ENCODE data around the gene EPHB4.
"Not testable (repeated sequence)": the region's sequence is repeated elsewhere in the genome, so short reads cannot be mapped to it uniquely, and the experiment has no call there.

Gene EPHB4

DNA sequence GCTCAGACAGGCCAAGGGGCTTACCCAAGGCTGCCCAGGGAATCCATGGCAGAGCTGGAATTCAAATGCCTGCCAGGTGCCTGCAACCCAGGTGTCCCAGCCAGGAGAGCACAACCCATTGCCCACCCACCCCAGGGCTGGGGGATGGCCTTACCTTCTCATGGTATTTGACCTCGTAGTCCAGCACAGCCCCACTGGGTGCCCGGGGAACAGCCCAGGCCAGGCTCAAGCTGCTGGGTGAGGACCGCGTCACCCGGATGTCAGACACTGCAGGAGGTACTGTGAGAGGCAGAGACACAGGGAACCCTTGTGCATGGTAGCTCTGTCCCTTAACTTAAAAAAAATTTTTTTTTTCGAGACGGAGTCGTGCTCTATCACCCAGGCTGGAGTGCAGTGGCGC lies 9.0 kb downstream of the EPHB4 start:
- DNase-seq = no peak

DNA sequence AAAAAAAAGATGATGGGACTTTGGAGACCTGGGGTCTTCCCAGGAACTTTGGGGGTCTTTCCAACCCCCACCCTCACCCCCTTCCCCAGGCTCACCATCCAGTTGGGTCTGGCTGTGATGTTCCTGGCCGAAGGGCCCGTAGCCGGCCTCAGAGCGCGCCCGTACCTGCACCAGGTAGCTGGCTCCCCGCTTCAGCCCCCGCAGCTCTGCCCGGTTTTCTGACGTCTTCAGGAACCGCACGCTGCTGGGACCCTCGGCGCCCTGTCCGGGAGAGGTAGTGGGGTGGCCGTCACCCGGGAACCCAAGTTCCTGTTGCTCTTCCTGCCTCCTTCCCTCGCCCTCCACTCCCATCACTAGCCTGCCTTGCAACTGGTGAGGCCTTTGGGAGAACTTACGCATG lies 10.2 kb downstream of the EPHB4 start:
- Mint-ChIP-seq H3K27ac (no peak overlapping the region), H3K9me3 (no peaks in the 10 kb centered on the region), H3K27me3 (no peaks in the 10 kb centered on the region), H3K4me3 (no peak overlapping the region), H3K4me1 (no peaks in the 10 kb centered on the region), H3K36me3 (ENCODE audit: low read depth) (no peaks in the 10 kb centered on the region)
- DNase-seq = no peak
- ATAC-seq = no peak

More for the DNA sequence above, 9.0 kb downstream of the EPHB4 start:
- H3K4me3 Mint-ChIP-seq = no peak overlapping the region
- H3K9me3 Mint-ChIP-seq = no peaks in the 10 kb centered on the region
- H3K36me3 Mint-ChIP-seq (ENCODE audit: low read depth) = no peaks in the 10 kb centered on the region
- no peak for ATAC-seq
- H3K27ac Mint-ChIP-seq = no peak overlapping the region
- no peaks in the 10 kb centered on the region for H3K4me1 Mint-ChIP-seq
- no peaks in the 10 kb centered on the region for H3K27me3 Mint-ChIP-seq

- H3K27me3 Mint-ChIP-seq; DNase-seq; H3K36me3 Mint-ChIP-seq (ENCODE audit: low read depth); ATAC-seq; H3K4me1 Mint-ChIP-seq; H3K4me3 Mint-ChIP-seq; H3K27ac Mint-ChIP-seq; H3K9me3 Mint-ChIP-seq: not testable (repeated sequence)
Observed at GRCh38 chr7:100816515-100816914, 10.8 kb downstream of the EPHB4 start.

GRCh38 chr7:100812729-100813128 lies 14.6 kb downstream of the EPHB4 start:
- Mint-ChIP-seq H3K27ac (no peak overlapping the region), H3K4me1 (no peaks in the 10 kb centered on the region), H3K36me3 (ENCODE audit: low read depth) (no peaks in the 10 kb centered on the region), H3K27me3 (no peaks in the 10 kb centered on the region), H3K9me3 (no peaks in the 10 kb centered on the region), H3K4me3 (no peak overlapping the region)
- ATAC-seq (no peak), DNase-seq (no peak)

GRCh38 chr7:100811480-100811879 lies 15.8 kb downstream of the EPHB4 start:
- Mint-ChIP-seq H3K27me3 (no peaks in the 10 kb centered on the region), H3K9me3 (no peaks in the 10 kb centered on the region), H3K27ac (no peak overlapping the region), H3K36me3 (ENCODE audit: low read depth) (no peaks in the 10 kb centered on the region), H3K4me1 (no peaks in the 10 kb centered on the region), H3K4me3 (no peak overlapping the region)
- ATAC-seq (no peak), DNase-seq (no peak)

DNA sequence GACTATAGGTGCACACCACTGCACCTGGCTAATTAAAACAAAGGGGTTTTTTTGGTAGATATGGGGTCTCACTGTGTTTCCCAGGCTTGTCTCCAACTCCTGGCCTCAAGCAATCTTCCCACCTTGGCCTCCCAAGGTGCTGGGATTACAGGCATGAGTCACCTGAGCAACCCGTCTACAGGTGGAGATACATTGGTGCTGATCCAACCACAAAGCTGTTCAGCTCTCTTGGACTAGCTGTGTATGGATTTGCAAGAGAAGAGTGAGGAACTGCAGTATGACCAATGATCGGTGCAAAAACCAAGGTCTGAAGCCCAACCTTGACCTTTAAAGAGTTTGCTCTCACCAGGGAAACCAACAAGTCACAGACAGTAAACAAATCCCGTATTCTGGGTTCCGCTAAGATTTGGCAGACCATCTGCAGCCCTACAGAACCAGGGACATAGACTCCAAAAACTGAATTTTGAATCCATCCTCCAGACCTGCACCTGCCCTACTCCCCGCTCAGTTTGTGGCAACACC lies 18.9 kb downstream of the EPHB4 start:
- DNase-seq (no peak), ATAC-seq (no peak)
- peaks cover 4% of the 10 kb centered on the region for H3K4me1 Mint-ChIP-seq
- no peak overlapping the region for H3K4me3 Mint-ChIP-seq
- H3K36me3 Mint-ChIP-seq (ENCODE audit: low read depth) = no peaks in the 10 kb centered on the region
- no peaks in the 10 kb centered on the region for H3K27me3 Mint-ChIP-seq
- no peaks in the 10 kb centered on the region for H3K9me3 Mint-ChIP-seq
- H3K27ac Mint-ChIP-seq = no peak overlapping the region

DNA sequence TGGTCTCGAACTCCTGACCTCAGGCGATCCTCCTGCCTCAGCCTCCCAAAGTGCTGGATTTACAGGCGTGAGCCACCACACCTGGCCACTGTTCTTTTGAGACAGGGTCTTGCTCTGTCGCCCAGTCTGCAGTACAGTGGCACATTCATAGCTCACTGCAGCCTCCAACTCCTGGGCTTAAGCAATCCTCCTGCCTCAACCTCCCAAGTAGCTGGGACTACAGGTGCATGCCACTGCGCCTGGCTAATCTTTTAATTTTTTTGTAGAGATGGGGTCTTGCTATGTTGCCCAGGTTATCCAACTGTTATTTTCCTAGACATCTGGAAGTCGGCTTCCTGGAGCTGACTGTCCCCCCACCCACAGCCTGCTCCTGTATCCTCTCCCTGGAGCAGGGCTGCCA lies 20.4 kb downstream of the EPHB4 start:
- H3K4me3 Mint-ChIP-seq = not testable (repeated sequence)

DNA sequence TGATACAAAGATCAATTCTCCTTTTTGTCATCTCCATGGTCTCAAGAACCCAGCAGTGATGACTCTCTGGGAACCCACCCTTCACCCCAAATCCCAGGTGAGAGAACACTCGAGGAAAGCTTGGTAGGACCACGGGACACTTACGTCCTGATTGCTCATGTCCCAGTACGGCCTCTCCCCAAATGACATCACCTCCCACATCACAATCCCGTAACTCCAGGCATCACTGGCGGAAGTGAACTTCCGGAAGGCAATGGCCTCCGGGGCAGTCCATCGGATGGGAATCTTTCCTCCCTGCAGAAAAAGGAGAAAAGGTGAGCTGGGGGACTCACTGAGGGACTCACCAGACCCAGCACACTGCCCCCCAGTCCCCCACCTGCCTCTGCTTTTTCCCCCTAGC lies 21.0 kb downstream of the EPHB4 start:
- no peaks in the 10 kb centered on the region for H3K27me3 Mint-ChIP-seq
- H3K36me3 Mint-ChIP-seq (ENCODE audit: low read depth) = no peaks in the 10 kb centered on the region
- H3K27ac Mint-ChIP-seq = no peak overlapping the region
- DNase-seq (no peak), ATAC-seq (no peak)
- H3K4me3 Mint-ChIP-seq = no peak overlapping the region
- H3K9me3 Mint-ChIP-seq = no peaks in the 10 kb centered on the region
- peaks cover 6% of the 10 kb centered on the region for H3K4me1 Mint-ChIP-seq

More for the DNA sequence above, 20.4 kb downstream of the EPHB4 start:
- ATAC-seq; H3K27ac Mint-ChIP-seq; DNase-seq; H3K9me3 Mint-ChIP-seq; H3K27me3 Mint-ChIP-seq; H3K4me1 Mint-ChIP-seq; H3K36me3 Mint-ChIP-seq (ENCODE audit: low read depth): not testable (repeated sequence)

GRCh38 chr7:100804681-100805431 lies 22.5 kb downstream of the EPHB4 start:
- no peaks in the 10 kb centered on the region for H3K36me3 Mint-ChIP-seq (ENCODE audit: low read depth)
- H3K27me3 Mint-ChIP-seq = peaks cover 2% of the 10 kb centered on the region
- H3K4me3 Mint-ChIP-seq = no peak overlapping the region
- DNase-seq (no peak), ATAC-seq (no peak)
- no peak overlapping the region for H3K27ac Mint-ChIP-seq
- no peaks in the 10 kb centered on the region for H3K9me3 Mint-ChIP-seq
- H3K4me1 Mint-ChIP-seq = peaks cover 6% of the 10 kb centered on the region

DNA sequence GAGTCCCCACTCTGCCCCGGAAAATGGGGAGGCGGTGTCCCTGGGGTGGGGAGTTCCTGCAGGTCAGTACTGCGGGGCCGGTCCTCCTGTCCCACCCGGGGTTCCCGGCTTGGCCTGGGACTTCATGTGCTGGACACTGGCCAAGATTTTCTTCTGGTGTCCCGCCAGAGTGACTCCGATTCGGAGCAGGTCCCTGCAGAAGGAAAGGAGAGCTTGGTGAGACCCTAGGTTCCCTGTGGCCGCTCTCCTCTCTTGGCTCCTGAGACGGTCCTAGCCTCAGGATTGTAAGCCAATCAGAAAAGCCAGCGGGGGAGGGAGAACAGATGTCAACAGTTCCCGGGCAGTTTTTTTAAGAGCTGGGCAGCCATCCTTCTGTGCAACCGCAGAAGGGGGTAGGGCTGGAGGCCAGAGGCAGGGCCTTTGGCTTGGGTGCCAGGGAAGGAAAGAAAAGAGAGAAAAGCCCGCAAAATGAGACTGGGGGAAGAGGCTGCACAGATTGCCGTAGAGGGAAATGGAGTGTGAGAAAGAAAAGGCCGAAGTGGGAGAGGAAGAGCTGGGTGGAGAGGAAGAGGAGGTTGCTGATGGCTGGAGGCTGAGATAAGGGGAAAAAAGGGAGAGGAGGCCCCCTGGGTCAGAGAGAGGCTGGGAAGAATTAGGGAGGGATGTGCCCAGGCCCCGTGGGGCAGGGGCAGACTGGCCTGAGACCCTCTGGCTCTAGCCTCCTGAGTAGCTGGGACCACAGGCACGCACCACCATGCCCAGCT lies 23.7 kb downstream of the EPHB4 start:
- H3K27ac Mint-ChIP-seq = no peak overlapping the region

GRCh38 chr7:100802951-100803350 lies 24.4 kb downstream of the EPHB4 start:
- H3K36me3 Mint-ChIP-seq (ENCODE audit: low read depth) = no peaks in the 10 kb centered on the region
- DNase-seq (no peak), ATAC-seq (no peak)
- no peak overlapping the region for H3K4me3 Mint-ChIP-seq
- H3K4me1 Mint-ChIP-seq = peaks cover 9% of the 10 kb centered on the region
- H3K9me3 Mint-ChIP-seq = no peaks in the 10 kb centered on the region
- no peak overlapping the region for H3K27ac Mint-ChIP-seq
- peaks cover 7% of the 10 kb centered on the region for H3K27me3 Mint-ChIP-seq

More for the DNA sequence above, 23.7 kb downstream of the EPHB4 start:
- Mint-ChIP-seq H3K9me3 (no peaks in the 10 kb centered on the region), H3K4me1 (peaks cover 9% of the 10 kb centered on the region), H3K27me3 (peaks cover 7% of the 10 kb centered on the region), H3K36me3 (ENCODE audit: low read depth) (no peaks in the 10 kb centered on the region), H3K4me3 (no peak overlapping the region)
- ATAC-seq = peak; percentile 55
- DNase-seq = peak; percentile 22

DNA sequence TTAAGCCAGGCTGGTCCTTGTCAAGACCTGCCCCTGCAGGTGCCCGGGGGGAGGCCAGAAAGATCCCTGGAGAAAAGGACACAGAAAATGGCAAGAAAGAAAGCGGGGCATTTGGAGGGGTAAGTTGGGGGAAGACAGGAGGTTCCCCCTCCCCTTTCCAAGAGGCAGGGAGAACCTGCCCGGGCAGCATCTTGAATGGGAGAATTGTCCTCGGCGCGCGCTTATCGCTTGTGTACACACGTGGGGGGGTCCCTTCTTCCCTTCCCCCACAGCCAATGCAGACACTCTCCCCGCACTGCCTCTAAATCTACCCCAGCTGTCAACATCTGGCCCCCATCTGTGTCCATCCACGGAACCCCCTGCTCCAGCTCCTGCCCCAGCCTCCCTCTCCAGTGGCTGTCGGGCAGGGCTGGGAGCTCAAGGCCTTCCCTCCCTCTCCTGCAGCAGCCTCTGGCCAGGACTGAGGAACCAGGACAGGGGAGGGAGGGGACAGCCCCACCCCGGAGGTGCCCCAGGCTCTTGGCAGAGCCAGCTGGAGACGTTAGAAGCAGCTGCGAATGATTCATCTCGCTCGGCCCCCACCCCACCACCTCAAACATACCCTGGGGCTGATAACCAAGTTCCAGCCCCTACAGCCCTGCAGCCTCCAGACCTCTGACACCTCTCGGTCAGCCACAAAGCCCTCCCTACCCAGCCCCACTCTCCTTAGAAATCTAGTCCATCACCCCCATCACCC lies 25.3 kb downstream of the EPHB4 start:
- H3K27me3 Mint-ChIP-seq = peaks cover 7% of the 10 kb centered on the region

GRCh38 chr7:100799037-100799896 lies 28.1 kb downstream of the EPHB4 start:
- Mint-ChIP-seq H3K9me3 (no peaks in the 10 kb centered on the region), H3K4me1 (peaks cover 9% of the 10 kb centered on the region), H3K36me3 (ENCODE audit: low read depth) (no peaks in the 10 kb centered on the region), H3K4me3 (no peak overlapping the region), H3K27me3 (peaks cover 10% of the 10 kb centered on the region), H3K27ac (no peak overlapping the region)
- ATAC-seq (peak; percentile 51), DNase-seq (peak; percentile 64)

More for the DNA sequence above, 25.3 kb downstream of the EPHB4 start:
- Mint-ChIP-seq H3K36me3 (ENCODE audit: low read depth) (no peaks in the 10 kb centered on the region), H3K4me1 (peaks cover 9% of the 10 kb centered on the region), H3K27ac (no peak overlapping the region), H3K9me3 (no peaks in the 10 kb centered on the region), H3K4me3 (no peak overlapping the region)
- DNase-seq (no peak), ATAC-seq (no peak)

GRCh38 chr7:100794741-100795140 lies 32.6 kb downstream of the EPHB4 start:
- ATAC-seq (no peak), DNase-seq (no peak)
- peaks cover 12% of the 10 kb centered on the region for H3K27me3 Mint-ChIP-seq
- H3K4me3 Mint-ChIP-seq = no peak overlapping the region
- H3K36me3 Mint-ChIP-seq (ENCODE audit: low read depth) = no peaks in the 10 kb centered on the region
- peaks cover 3% of the 10 kb centered on the region for H3K4me1 Mint-ChIP-seq
- H3K9me3 Mint-ChIP-seq = no peaks in the 10 kb centered on the region
- H3K27ac Mint-ChIP-seq = no peak overlapping the region

Data from activated naive CD8-positive, alpha-beta T cell treated with anti-CD3 and anti-CD28 coated beads, Interleukin-2, amount 50 U/mL, for 24 hours (primary cell).